Measurements from ENCODE around the gene LRRC1. TPM values are rescaled to one million over a fixed set of nuclear protein-coding genes. Genes with fewer than 3 reads are reported as not detected.

The LRRC1 gene
- total RNA-seq, 1 experiment from 2014 or later, result 10.3 TPM

DNA sequence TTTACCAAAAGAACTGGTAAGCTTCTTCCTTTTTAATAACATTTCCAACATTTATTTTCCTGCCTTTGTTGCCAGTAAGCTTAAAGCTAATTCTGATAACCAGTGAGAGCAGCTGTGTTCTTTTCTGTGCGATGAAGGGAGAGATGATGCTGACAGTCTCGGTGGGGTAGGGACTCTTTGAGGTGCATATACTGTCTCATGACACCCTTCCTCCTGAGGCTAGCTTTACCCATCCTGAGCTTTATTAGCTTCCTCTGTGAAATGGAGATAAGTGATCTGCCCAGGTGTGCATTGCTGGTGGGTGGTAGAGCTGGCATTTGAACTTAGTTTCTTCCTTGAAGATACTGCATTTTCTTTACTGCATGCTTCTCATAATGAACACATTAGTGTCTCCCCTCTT is 92.5 kb downstream of the LRRC1 start:
- TF ChIP-seq, protein P1, sequence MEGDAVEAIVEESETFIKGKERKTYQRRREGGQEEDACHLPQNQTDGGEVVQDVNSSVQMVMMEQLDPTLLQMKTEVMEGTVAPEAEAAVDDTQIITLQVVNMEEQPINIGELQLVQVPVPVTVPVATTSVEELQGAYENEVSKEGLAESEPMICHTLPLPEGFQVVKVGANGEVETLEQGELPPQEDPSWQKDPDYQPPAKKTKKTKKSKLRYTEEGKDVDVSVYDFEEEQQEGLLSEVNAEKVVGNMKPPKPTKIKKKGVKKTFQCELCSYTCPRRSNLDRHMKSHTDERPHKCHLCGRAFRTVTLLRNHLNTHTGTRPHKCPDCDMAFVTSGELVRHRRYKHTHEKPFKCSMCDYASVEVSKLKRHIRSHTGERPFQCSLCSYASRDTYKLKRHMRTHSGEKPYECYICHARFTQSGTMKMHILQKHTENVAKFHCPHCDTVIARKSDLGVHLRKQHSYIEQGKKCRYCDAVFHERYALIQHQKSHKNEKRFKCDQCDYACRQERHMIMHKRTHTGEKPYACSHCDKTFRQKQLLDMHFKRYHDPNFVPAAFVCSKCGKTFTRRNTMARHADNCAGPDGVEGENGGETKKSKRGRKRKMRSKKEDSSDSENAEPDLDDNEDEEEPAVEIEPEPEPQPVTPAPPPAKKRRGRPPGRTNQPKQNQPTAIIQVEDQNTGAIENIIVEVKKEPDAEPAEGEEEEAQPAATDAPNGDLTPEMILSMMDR (conservative IDR thresholded peaks at IDR 0.05), result no peak
- peak overlapping the region; percentile 29 to 60 (median 49); a peak in 3 of 7 replicates for H3K27ac Mint-ChIP-seq
- Histone ChIP-seq H3K18ac (ENCODE audit: insufficient read length, low read depth, low read length) (no peak overlapping the region), H4K20me1 (ENCODE audit: control insufficient read depth, insufficient read depth, insufficient read length) (no peaks in the 10 kb centered on the region), H3K4ac (ENCODE audit: low read depth, low read length) (no peak overlapping the region), H3K4me1 (ENCODE audit: insufficient read depth, low read length) (peaks cover 7% of the 10 kb centered on the region), H3K14ac (ENCODE audit: insufficient read depth, low read length) (no peak overlapping the region), H2BK12ac (ENCODE audit: insufficient read length, low read depth, low read length) (no peak overlapping the region), H3K23me2 (ENCODE audit: insufficient read length, low read depth, low read length, poor library complexity, severe bottlenecking) (no peaks in the 10 kb centered on the region), H2BK15ac (ENCODE audit: low read depth, low read length) (no peak overlapping the region), H4K5ac (ENCODE audit: insufficient read length, low read depth, low read length) (no peak overlapping the region), H4K8ac (replicated peaks; ENCODE audit: insufficient read length, low read depth, low read length) (no peak overlapping the region), H3K79me1 (ENCODE audit: insufficient read depth, low read depth, low read length, poor library complexity, severe bottlenecking) (no peaks in the 10 kb centered on the region), H2BK5ac (ENCODE audit: insufficient read length, low read length) (no peak overlapping the region), H2BK120ac (ENCODE audit: low read depth, low read length, poor library complexity, severe bottlenecking) (no peak overlapping the region), H3K9me3 (ENCODE audit: control insufficient read depth, low read depth, low read length) (no peaks in the 10 kb centered on the region), H3K27me3 (ENCODE audit: insufficient read depth, low read length) (no peaks in the 10 kb centered on the region), H4K91ac (ENCODE audit: insufficient read length, low read depth, low read length) (no peak overlapping the region), H3T11ph (ENCODE audit: low read length) (no peak overlapping the region), H3K56ac (ENCODE audit: insufficient read length, low read depth, low read length) (no peak overlapping the region), H3K4me2 (ENCODE audit: insufficient read depth, insufficient read length, low read length) (no peak overlapping the region), H2BK20ac (ENCODE audit: low read depth, low read length, poor library complexity, severe bottlenecking) (no peak overlapping the region), H3K79me2 (ENCODE audit: insufficient read depth, low read length) (no peaks in the 10 kb centered on the region), H3K9ac (ENCODE audit: extremely low read depth, insufficient read length, low read length) (no peak overlapping the region), H3K23ac (ENCODE audit: insufficient read length, low read depth, low read length) (no peak overlapping the region), H2AFZ (ENCODE audit: low read length) (no peak overlapping the region), H3K27ac (ENCODE audit: insufficient read length, low read depth, low read length) (no peak overlapping the region), H2AK5ac (ENCODE audit: insufficient read length, low read length) (no peak overlapping the region)
- peaks cover 37 to 41% of the 10 kb centered on the region in 2 experiments for H3K4me1 Mint-ChIP-seq
- 0 out of 5 replicates have a peak overlapping the region, but pooled peaks of 1 of the 2 experiments have one; percentile 11 for H3K4me3 Mint-ChIP-seq
- DNase-seq, result no peak
- no peaks in the 10 kb centered on the region for H3K36me3 Mint-ChIP-seq (ENCODE audit: insufficient read depth in 1 of 3, low read depth in 3 of 3)
- H3K9me3 Mint-ChIP-seq, result no peaks in the 10 kb centered on the region
- H3K27me3 Mint-ChIP-seq (ENCODE audit: low read depth), result no peaks in the 10 kb centered on the region
- no CpG with 5 or more reads among the region's 2 CpGs for WGBS (ENCODE audit: extremely low coverage, insufficient read length, low lambda C conversion rate)

All from H9 (cell line).